Measurements from ENCODE around the gene ROR2.

Gene ROR2

GRCh38 chr9:91766315-91767069 is 183.5 kb downstream of the ROR2 start:
- DNase-seq: no peak

GRCh38 chr9:91765296-91765695 is 184.7 kb downstream of the ROR2 start:
- no peak for DNase-seq

- DNase-seq: no peak
These were observed 185.4 kb downstream of the ROR2 start for GRCh38 chr9:91764661-91765060.

- no peak for DNase-seq
These were observed 188.7 kb downstream of the ROR2 start for GRCh38 chr9:91761362-91761761.

GRCh38 chr9:91760906-91761305 is 189.1 kb downstream of the ROR2 start:
- DNase-seq: no peak

- DNase-seq: no peak
These were observed 191.5 kb downstream of the ROR2 start for GRCh38 chr9:91758491-91758981.

GRCh38 chr9:91757782-91758181 is 192.2 kb downstream of the ROR2 start:
- no peak for DNase-seq

GRCh38 chr9:91756510-91756780 is 193.6 kb downstream of the ROR2 start:
- no peak for DNase-seq

- DNase-seq: no peak
These were observed 194.1 kb downstream of the ROR2 start for GRCh38 chr9:91755761-91756509.

GRCh38 chr9:91753711-91754110 is 196.3 kb downstream of the ROR2 start:
- DNase-seq: no peak

GRCh38 chr9:91751922-91752321 is 198.1 kb downstream of the ROR2 start:
- DNase-seq: no peak

- DNase-seq: no peak
These were observed 199.7 kb downstream of the ROR2 start for GRCh38 chr9:91750343-91750742.

GRCh38 chr9:91746904-91747303 is 203.1 kb downstream of the ROR2 start:
- no peak for DNase-seq

GRCh38 chr9:91746357-91746756 is 203.7 kb downstream of the ROR2 start:
- no peak for DNase-seq

GRCh38 chr9:91744114-91744513 is 205.9 kb downstream of the ROR2 start:
- DNase-seq: no peak

GRCh38 chr9:91741522-91741921 is 208.5 kb downstream of the ROR2 start:
- DNase-seq: no peak

- DNase-seq: no peak
These were observed 209.3 kb downstream of the ROR2 start for GRCh38 chr9:91740701-91741100.

- DNase-seq: no peak
These were observed 213.0 kb downstream of the ROR2 start for GRCh38 chr9:91736898-91737601.

GRCh38 chr9:91736311-91736710 is 213.7 kb downstream of the ROR2 start:
- DNase-seq: no peak

GRCh38 chr9:91735049-91735448 is 215.0 kb downstream of the ROR2 start:
- DNase-seq: no peak

- peak; percentile 68 for DNase-seq
These were observed 215.6 kb downstream of the ROR2 start for GRCh38 chr9:91734371-91734981.

GRCh38 chr9:91733006-91733624 is 216.9 kb downstream of the ROR2 start:
- no peak for DNase-seq
